ENCODE measurements around the gene NRL.

- TF ChIP-seq, protein P1, sequence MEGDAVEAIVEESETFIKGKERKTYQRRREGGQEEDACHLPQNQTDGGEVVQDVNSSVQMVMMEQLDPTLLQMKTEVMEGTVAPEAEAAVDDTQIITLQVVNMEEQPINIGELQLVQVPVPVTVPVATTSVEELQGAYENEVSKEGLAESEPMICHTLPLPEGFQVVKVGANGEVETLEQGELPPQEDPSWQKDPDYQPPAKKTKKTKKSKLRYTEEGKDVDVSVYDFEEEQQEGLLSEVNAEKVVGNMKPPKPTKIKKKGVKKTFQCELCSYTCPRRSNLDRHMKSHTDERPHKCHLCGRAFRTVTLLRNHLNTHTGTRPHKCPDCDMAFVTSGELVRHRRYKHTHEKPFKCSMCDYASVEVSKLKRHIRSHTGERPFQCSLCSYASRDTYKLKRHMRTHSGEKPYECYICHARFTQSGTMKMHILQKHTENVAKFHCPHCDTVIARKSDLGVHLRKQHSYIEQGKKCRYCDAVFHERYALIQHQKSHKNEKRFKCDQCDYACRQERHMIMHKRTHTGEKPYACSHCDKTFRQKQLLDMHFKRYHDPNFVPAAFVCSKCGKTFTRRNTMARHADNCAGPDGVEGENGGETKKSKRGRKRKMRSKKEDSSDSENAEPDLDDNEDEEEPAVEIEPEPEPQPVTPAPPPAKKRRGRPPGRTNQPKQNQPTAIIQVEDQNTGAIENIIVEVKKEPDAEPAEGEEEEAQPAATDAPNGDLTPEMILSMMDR (IDR thresholded peaks at IDR 0.05) = no peak
- no peak for TF ChIP-seq ZFX (IDR thresholded peaks at IDR 0.05; ENCODE audit: borderline replicate concordance)
These were observed 30.3 kb downstream of the NRL start for GRCh38 chr14:24084440-24084839.

Data from 22Rv1 (cell line).